HepG2 (cell line): ENCODE measurements around the gene BID. TPM values are rescaled to one million over a fixed set of nuclear protein-coding genes. Genes with fewer than 3 reads are reported as not detected.
A peak's percentile ranks its signal among the peaks of the same experiment; 100 is the strongest.

Source experiments
- ATAC-seq: fragments of 200-7000 bp; cut with Tn5 transposase; 3 replicates; pipeline ENCODE4 v1.9.1; 2020; ENCODE audit warnings: mild to moderate bottlenecking, moderate library complexity
- BruUV-seq: library from RNA; stranded (reverse); fragments of 400-500 nt; replicated peaks from 2 replicates; lab custom pipeline; 2021; lab: Mats Ljungman, UMichigan
- CTCF ChIA-PET: fragments of 300-600 bp; formaldehyde crosslinking; extraction: SDS; loops from one replicate; lab custom pipeline; 2021; ENCODE audit warnings: low total read pairs, inconsistent platforms, low intra/inter-chr PET ratio; lab: Yijun Ruan, JAX
- POLR2A ChIA-PET: fragments of 350-600 bp; sonication (Branson Sonifier 250); formaldehyde crosslinking; loops from one replicate; lab custom pipeline; 2020; ENCODE audit warnings: antibody characterized with exemption, inconsistent platforms; lab: Yijun Ruan, JAX
- DNase-seq: peaks from one replicate; pipeline ENCODE4 v3.0.0-alpha.2; 2015; ENCODE audit warnings: low spot score
- FAIRE-seq: peaks from 3 replicates; lab custom pipeline; 2011; peaks lifted over from hg19 to GRCh38; lab: Jason Lieb, UNC
- H2AFZ ChIP-seq: one replicate; pipeline ENCODE4 v1.6.1; 2011; ENCODE audit warnings: low read length, inconsistent platforms
- H3K27ac ChIP-seq: fragments of 300-600 bp; 3 replicates; pipeline ENCODE4 v1.8.0; 2011; ENCODE audit warnings: mixed run types, mild to moderate bottlenecking, mixed read lengths, low read length, inconsistent platforms; ENCODE audit not compliant: insufficient read depth; ENCODE audit errors: extremely low read length
- H3K27me3 ChIP-seq, 2 experiments: fragments of 200-600 bp in 1 of 2; 2 replicates in 1 of 2; 3 replicates in 1 of 2; pipeline versions ENCODE4 v1.6.0 to v1.8.0; 2011; ENCODE audit warnings: low read length in 2 of 2, mild to moderate bottlenecking in 2 of 2, moderate library complexity in 2 of 2, inconsistent platforms in 1 of 2; ENCODE audit not compliant: insufficient read depth in 2 of 2, control insufficient read depth in 1 of 2
- H3K36me3 ChIP-seq, 2 experiments: fragments of 200-600 bp in 1 of 2; replicated peaks in 1 of 2; 2 replicates in 1 of 2; 3 replicates in 1 of 2; pipeline versions ENCODE4 v1.5.1 to v1.8.0; 2011; ENCODE audit warnings: low read length in 2 of 2, inconsistent platforms in 1 of 2; ENCODE audit not compliant: insufficient read depth in 2 of 2, control insufficient read depth in 1 of 2
- H3K4me1 ChIP-seq: 2 replicates; pipeline ENCODE4 v1.5.1; 2012; ENCODE audit warnings: low read length, inconsistent platforms; ENCODE audit not compliant: insufficient read depth
- H3K4me2 ChIP-seq: 2 replicates; pipeline ENCODE4 v1.6.0; 2011; ENCODE audit warnings: low read depth, low read length, inconsistent platforms
- H3K4me3 ChIP-seq, 3 experiments: fragments of 200-600 bp in 1 of 3; sonication (generic), shearing (Covaris generic) in 1 of 3; replicated peaks in 1 of 3; 2 replicates each; pipeline ENCODE4 v1.5.1; 2011 to 2016; ENCODE audit warnings: low read length in 3 of 3, inconsistent platforms in 2 of 3, low read depth in 2 of 3, mild to moderate bottlenecking in 2 of 3, control low read depth in 1 of 3, mixed read lengths in 1 of 3; ENCODE audit not compliant: insufficient read depth in 1 of 3
- H3K79me2 ChIP-seq: one replicate; pipeline ENCODE4 v1.6.1; 2011; ENCODE audit warnings: low read length, inconsistent platforms; ENCODE audit not compliant: insufficient read depth
- H3K9ac ChIP-seq: 2 replicates; pipeline ENCODE4 v1.6.0; 2011; ENCODE audit warnings: mild to moderate bottlenecking, low read depth, low read length, inconsistent platforms; ENCODE audit not compliant: insufficient read depth
- H3K9me3 ChIP-seq: 2 replicates; pipeline ENCODE4 v1.5.1; 2012; ENCODE audit warnings: mild to moderate bottlenecking, low read length
- H4K20me1 ChIP-seq: 2 replicates; pipeline ENCODE4 v1.6.0; 2011; ENCODE audit warnings: inconsistent platforms, mild to moderate bottlenecking, low read length, moderate library complexity; ENCODE audit not compliant: insufficient read depth
- ARNT ChIP-seq: fragments of 450-650 bp; IDR thresholded peaks from 2 replicates; pipeline ENCODE4 v1.6.1; 2017
- ELF1 ChIP-seq: sonication (generic); formaldehyde crosslinking; IDR thresholded peaks from 2 replicates; pipeline ENCODE4 v1.4.0; 2020; ENCODE audit warnings: missing genetic modification reagents
- FOXA1 ChIP-seq, 2 experiments: fragments of 450-650 bp in 1 of 2; sonication (generic) in 1 of 2; formaldehyde crosslinking in 1 of 2; IDR thresholded peaks; 2 replicates each; pipeline versions ENCODE4 v1.4.0 to v1.6.1; 2016 to 2020; ENCODE audit warnings: missing genetic modification reagents in 1 of 2
- FOXO4 ChIP-seq: sonication (generic); formaldehyde crosslinking; conservative IDR thresholded peaks from 2 replicates; pipeline ENCODE4 v1.8.1; 2023; ENCODE audit warnings: missing genetic modification reagents
- HIVEP1 ChIP-seq: sonication (generic); formaldehyde crosslinking; IDR thresholded peaks from 2 replicates; pipeline ENCODE4 v1.4.0; 2020; ENCODE audit warnings: mild to moderate bottlenecking, missing genetic modification reagents
- IRF9 ChIP-seq: sonication (generic); formaldehyde crosslinking; IDR thresholded peaks from 2 replicates; pipeline ENCODE4 v1.8.0; 2022; ENCODE audit warnings: missing genetic modification reagents, mild to moderate bottlenecking, borderline replicate concordance
- KAT7 ChIP-seq: IDR thresholded peaks from 2 replicates; pipeline ENCODE4 v1.6.1; 2018; ENCODE audit warnings: borderline replicate concordance, missing compliant biosample characterization
- KAT8 ChIP-seq: IDR thresholded peaks from 2 replicates; pipeline ENCODE4 v1.6.1; 2016; ENCODE audit warnings: missing genetic modification reagents, missing compliant biosample characterization
- MAFK ChIP-seq, 2 experiments: IDR thresholded peaks in 1 of 2; conservative IDR thresholded peaks in 1 of 2; 2 replicates each; pipeline ENCODE4 v1.6.1; 2011; ENCODE audit warnings: improper control_type of control experiment in 2 of 2, low read length in 2 of 2
- MTA3 ChIP-seq: sonication (generic); formaldehyde crosslinking; IDR thresholded peaks from 2 replicates; pipeline ENCODE4 v1.4.0; 2020; ENCODE audit warnings: missing genetic modification reagents
- NR2C2 ChIP-seq: sonication (generic); formaldehyde crosslinking; IDR thresholded peaks from 2 replicates; pipeline ENCODE4 v1.4.0; 2020; ENCODE audit warnings: missing genetic modification reagents, mild to moderate bottlenecking, moderate library complexity, borderline replicate concordance
- SRF ChIP-seq: IDR thresholded peaks from 2 replicates; pipeline ENCODE4 v1.6.1; 2011; ENCODE audit warnings: mild to moderate bottlenecking, low read depth, low read length, moderate library complexity
- SRY ChIP-seq: sonication (generic); formaldehyde crosslinking; IDR thresholded peaks from 2 replicates; pipeline ENCODE4 v1.8.0; 2022; ENCODE audit warnings: mild to moderate bottlenecking, missing genetic modification reagents
- TBL1XR1 ChIP-seq: fragments of 150-350 bp; IDR thresholded peaks from 2 replicates; pipeline ENCODE4 v1.6.1; 2014; ENCODE audit warnings: borderline replicate concordance, low read length; ENCODE audit not compliant: partially characterized antibody
- TFDP1 ChIP-seq: IDR thresholded peaks from 2 replicates; pipeline ENCODE4 v1.6.1; 2016; ENCODE audit warnings: missing compliant biosample characterization, missing genetic modification reagents, borderline replicate concordance
- ZNF333 ChIP-seq: sonication (generic); formaldehyde crosslinking; IDR thresholded peaks from 2 replicates; pipeline ENCODE4 v1.4.0; 2020; ENCODE audit warnings: mild to moderate bottlenecking, missing genetic modification reagents, borderline replicate concordance
- ZNF44 ChIP-seq: sonication (generic); formaldehyde crosslinking; IDR thresholded peaks from 2 replicates; pipeline ENCODE4 v1.5.1; 2020; ENCODE audit warnings: mild to moderate bottlenecking, missing genetic modification reagents
- ZNF496 ChIP-seq: sonication (generic); formaldehyde crosslinking; IDR thresholded peaks from 2 replicates; pipeline ENCODE4 v1.8.1; 2023; ENCODE audit warnings: mild to moderate bottlenecking, moderate library complexity, missing genetic modification reagents; ENCODE audit not compliant: insufficient replicate concordance
- WGBS: methylation state at CpG from one replicate; pipeline ENCODE4 v1.1.6; 2017; ENCODE audit warnings: low lambda C conversion rate; 5-methylcytosine and 5-hydroxymethylcytosine counted together
- in situ Hi-C: cut with HindIII; loops from 2 replicates; pipeline ENCODE4 v1.10.0; 2017; ENCODE audit warnings: low pct_unique_long_range_greater_than_20kb; ENCODE audit not compliant: extremely low pct_ligation_motif_present
- intact Hi-C: fragments of 100-400 bp; cut with micrococcal nuclease; formaldehyde crosslinking; loops from one replicate; pipeline ENCODE4 v1.10.0; 2022; ENCODE audit not compliant: unreplicated experiment
- polyA plus RNA-seq, 8 experiments: library from polyadenylated mRNA; depleted of rRNA in 3 of 8; stranded (reverse) in 7 of 8; unstranded in 1 of 8; fragments of >200 nt; fragmentation: Illumina TruSeq in 4 of 8; extraction: Trizol in 4 of 8; gene quantifications; 2 replicates each; pipeline versions ENCODE4 v1.2.1 to v1.2.3, GENCODE V29; 2011 to 2016; ENCODE audit warnings: low read depth in 4 of 8, missing spikeins in 1 of 8, mixed read lengths in 1 of 8; ENCODE audit not compliant: insufficient read depth in 1 of 8
- total RNA-seq, 5 experiments: library from RNA; depleted of rRNA; stranded (reverse); fragments of >200 nt; fragmentation: Illumina TruSeq; extraction: Trizol; gene quantifications; 2 replicates each; pipeline ENCODE4 v1.2.3, GENCODE V29; 2016; ENCODE audit warnings: low read depth in 1 of 5
- TF ChIP-seq, protein P1 (sequence below): sonication (generic); formaldehyde crosslinking; IDR thresholded peaks from 2 replicates; pipeline ENCODE4 v1.4.0; 2020; ENCODE audit warnings: missing genetic modification reagents
- TF ChIP-seq, protein P2 (sequence below): sonication (generic); formaldehyde crosslinking; IDR thresholded peaks from 2 replicates; pipeline ENCODE4 v1.4.0; 2020; ENCODE audit warnings: missing genetic modification reagents, low read depth, mild to moderate bottlenecking, borderline replicate concordance

Gene BID
- total and polyA plus RNA-seq, 2 of the 13 experiments (the other 11 are each of a cell fraction or from before 2014, with no cell fraction given): 35.3 to 51.7 TPM

- CTCF ChIA-PET: no interaction called here
- Histone ChIP-seq H3K4me2 (peak overlapping the region; percentile 86), H3K27me3 (no peaks in the 10 kb centered on the region; a peak in 1 of 5 replicates), H3K4me1 (peaks cover 58% of the 10 kb centered on the region), H3K79me2 (peaks cover 33% of the 10 kb centered on the region), H3K27ac (no peak overlapping the region), H4K20me1 (no peaks in the 10 kb centered on the region), H2AFZ (no peak overlapping the region), H3K9me3 (no peaks in the 10 kb centered on the region), H3K4me3 (peak overlapping the region; percentile 63 to 89 (median 83); a peak in 5 of 6 replicates), H3K36me3 (no peaks in the 10 kb centered on the region; a peak in 1 of 5 replicates), H3K9ac (peak overlapping the region; percentile 85)
- WGBS: 56% methylated on average over 13 of the region's 18 CpGs
- DNase-seq (no peak), FAIRE-seq (no peak), ATAC-seq (no peak)
- POLR2A ChIA-PET: interaction anchor here (1.5 to 3.7 kb wide), 5 partner anchors 9 to 31 kb away, joined by 3 to 19 read pairs (median 15); no protein-coding TSS in a partner anchor
- intact Hi-C loops (no loop called here), in situ Hi-C loops (no loop called here)
- no TSS peak for BruUV-seq
- no peak for TF ChIP-seq ZNF496 (CRISPR knock-in tag)
- no peak for TF ChIP-seq NR2C2 (CRISPR knock-in tag)
- peak in 1 of 2 experiments; percentile 35; a peak in 3 of 4 replicates for TF ChIP-seq MAFK (conservative IDR thresholded peaks at IDR 0.05 in 1 of 2, IDR thresholded peaks at IDR 0.05 in 1 of 2; ENCODE audit: low read length in 2 of 2)
- TF ChIP-seq, protein P1, sequence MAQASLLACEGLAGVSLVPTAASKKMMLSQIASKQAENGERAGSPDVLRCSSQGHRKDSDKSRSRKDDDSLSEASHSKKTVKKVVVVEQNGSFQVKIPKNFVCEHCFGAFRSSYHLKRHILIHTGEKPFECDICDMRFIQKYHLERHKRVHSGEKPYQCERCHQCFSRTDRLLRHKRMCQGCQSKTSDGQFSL (CRISPR knock-in tag): 0 out of 2 replicates have a peak, but pooled peaks have one; percentile 61
- TF ChIP-seq TBL1XR1: no peak
- no peak for TF ChIP-seq KAT7
- no peak for TF ChIP-seq KAT8 (CRISPR knock-in tag)
- no peak for TF ChIP-seq SRY (CRISPR knock-in tag)
- TF ChIP-seq ARNT: no peak
- TF ChIP-seq HIVEP1 (CRISPR knock-in tag): 0 out of 2 replicates have a peak, but pooled peaks have one; percentile 32
- TF ChIP-seq, protein P2, sequence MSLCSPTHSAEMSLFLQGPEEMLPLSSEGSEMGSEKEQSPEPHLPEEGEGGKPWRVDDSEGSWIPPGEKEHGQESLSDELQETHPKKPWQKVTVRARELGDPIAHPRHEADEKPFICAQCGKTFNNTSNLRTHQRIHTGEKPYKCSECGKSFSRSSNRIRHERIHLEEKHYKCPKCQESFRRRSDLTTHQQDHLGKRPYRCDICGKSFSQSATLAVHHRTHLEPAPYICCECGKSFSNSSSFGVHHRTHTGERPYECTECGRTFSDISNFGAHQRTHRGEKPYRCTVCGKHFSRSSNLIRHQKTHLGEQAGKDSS (CRISPR knock-in tag): no peak
- TF ChIP-seq FOXO4: no peak
- TF ChIP-seq MTA3 (CRISPR knock-in tag): no peak
- TF ChIP-seq ZNF44 (CRISPR knock-in tag): no peak
- 0 out of 2 replicates have a peak, but pooled peaks have one; percentile 44 for TF ChIP-seq ZNF333 (CRISPR knock-in tag)
- TF ChIP-seq TFDP1 (CRISPR knock-in tag): no peak
- TF ChIP-seq IRF9: no peak
- TF ChIP-seq ELF1 (CRISPR knock-in tag): no peak
- TF ChIP-seq FOXA1 (IDR thresholded peaks at IDR 0.05): no peak
- no peak for TF ChIP-seq FOXA1 (CRISPR knock-in tag; IDR thresholded peaks at IDR 0.05)
- TF ChIP-seq SRF: no peak
Observed at GRCh38 chr22:17772958-17773605, 1.2 kb downstream of the BID start.
